MCF 10A (cell line): Measurements from ENCODE around the gene CDK13. TPM values are rescaled to one million over a fixed set of nuclear protein-coding genes. Genes with fewer than 3 reads are reported as not detected.

Experiments
- BruUV-seq: library from RNA; stranded (reverse); fragments of 400-500 nt; replicated peaks from 2 replicates; lab custom pipeline; 2021; lab: Mats Ljungman, UMichigan
- CTCF ChIA-PET: fragments of 300-600 bp; sonication (Branson Sonifier 250); formaldehyde crosslinking; extraction: SDS; loops from one replicate; lab custom pipeline; 2021; ENCODE audit warnings: antibody characterized with exemption, inconsistent platforms; lab: Yijun Ruan, JAX
- POLR2A ChIA-PET: fragments of 300-600, 350-650 bp; sonication (Branson Sonifier 250); formaldehyde crosslinking; extraction: SDS; loops from one replicate; lab custom pipeline; 2020; ENCODE audit warnings: antibody characterized with exemption, inconsistent platforms; lab: Yijun Ruan, JAX
- DNase-seq: peaks from one replicate; pipeline ENCODE4 v3.0.0-alpha.2; 2018; ENCODE audit not compliant: unreplicated experiment
- H3K27ac Mint-ChIP-seq: one replicate; pipeline ENCODE4 v1.8.0; 2022; ENCODE audit warnings: mild to moderate bottlenecking, low read depth, mixed read lengths; ENCODE audit not compliant: unreplicated experiment
- H3K27me3 Mint-ChIP-seq: one replicate; pipeline ENCODE4 v1.8.0; 2022; ENCODE audit warnings: mixed read lengths; ENCODE audit not compliant: insufficient read depth, unreplicated experiment
- H3K36me3 Mint-ChIP-seq: one replicate; pipeline ENCODE4 v1.8.0; 2022; ENCODE audit warnings: mild to moderate bottlenecking, moderate library complexity, mixed read lengths; ENCODE audit not compliant: insufficient read depth, unreplicated experiment
- H3K4me1 Mint-ChIP-seq: one replicate; pipeline ENCODE4 v1.8.0; 2022; ENCODE audit warnings: mixed read lengths; ENCODE audit not compliant: insufficient read depth, unreplicated experiment
- H3K4me3 Mint-ChIP-seq: one replicate; pipeline ENCODE4 v1.8.0; 2022; ENCODE audit warnings: mild to moderate bottlenecking, moderate library complexity, mixed read lengths; ENCODE audit not compliant: unreplicated experiment
- H3K9me3 Mint-ChIP-seq: one replicate; pipeline ENCODE4 v1.8.0; 2022; ENCODE audit warnings: mixed read lengths; ENCODE audit not compliant: unreplicated experiment
- CTCF ChIP-seq: fragments of 200-600 bp; IDR thresholded peaks from one replicate; pipeline ENCODE4 v1.8.0; 2022; ENCODE audit warnings: antibody characterized with exemption, mild to moderate bottlenecking; ENCODE audit not compliant: unreplicated experiment
- intact Hi-C: fragments of 100-400 bp; cut with micrococcal nuclease; formaldehyde crosslinking; loops from 2 replicates; pipeline ENCODE4 v1.14.1; 2022
- total RNA-seq: library from RNA; stranded (reverse); gene quantifications from 2 replicates; pipeline ENCODE4 v1.2.3, GENCODE V29; 2022

CDK13 gene
- total RNA-seq, 1 experiment from 2014 or later, result 50.2 TPM

- Mint-ChIP-seq H3K4me1 (peaks cover 11% of the 10 kb centered on the region), H3K27ac (no peak overlapping the region), H3K27me3 (no peaks in the 10 kb centered on the region), H3K4me3 (no peak overlapping the region), H3K9me3 (no peaks in the 10 kb centered on the region), H3K36me3 (peaks cover 35% of the 10 kb centered on the region)
- CTCF ChIA-PET, result interaction anchor here (0.5 to 2.0 kb wide), 3 partner anchors 19 to 130 kb away, joined by 3 to 11 read pairs (median 3); no protein-coding TSS in a partner anchor
- no peak for TF ChIP-seq CTCF
- no TSS peak for BruUV-seq
- POLR2A ChIA-PET, result no interaction called here
- no peak for DNase-seq
- intact Hi-C loops, result no loop called here
Measured at GRCh38 chr7:40033826-40034225, 83.8 kb downstream of the CDK13 start.

GRCh38 chr7:40041456-40041855 is 91.4 kb downstream of the CDK13 start:
- no peaks in the 10 kb centered on the region for H3K9me3 Mint-ChIP-seq
- no peak for TF ChIP-seq CTCF
- no peak overlapping the region for H3K4me3 Mint-ChIP-seq
- no TSS peak for BruUV-seq
- ChIA-PET POLR2A (interaction anchor here (0.6 to 1.2 kb wide), 3 partner anchors 13 to 148 kb away, joined by 3 read pairs; no protein-coding TSS in a partner anchor), CTCF (interaction anchor here (0.6 to 2.5 kb wide), 6 partner anchors 11 to 145 kb away, joined by 3 to 11 read pairs (median 4); no protein-coding TSS in a partner anchor)
- no peak overlapping the region for H3K27ac Mint-ChIP-seq
- intact Hi-C loops, result no loop called here
- no peaks in the 10 kb centered on the region for H3K4me1 Mint-ChIP-seq
- peaks cover 22% of the 10 kb centered on the region for H3K36me3 Mint-ChIP-seq
- H3K27me3 Mint-ChIP-seq, result no peaks in the 10 kb centered on the region
- no peak for DNase-seq

GRCh38 chr7:40043164-40043563 is 93.1 kb downstream of the CDK13 start:
- Mint-ChIP-seq H3K4me3 (no peak overlapping the region), H3K36me3 (peaks cover 15% of the 10 kb centered on the region), H3K4me1 (no peaks in the 10 kb centered on the region), H3K27ac (no peak overlapping the region), H3K27me3 (no peaks in the 10 kb centered on the region), H3K9me3 (no peaks in the 10 kb centered on the region)
- BruUV-seq, result no TSS peak
- no peak for DNase-seq
- ChIA-PET CTCF (no interaction called here), POLR2A (no interaction called here)
- intact Hi-C loops, result no loop called here
- TF ChIP-seq CTCF, result no peak

- ChIA-PET CTCF (interaction anchor here (0.7 to 1.7 kb wide), 9 partner anchors 9 to 167 kb away, joined by 3 to 6 read pairs (median 4); partner anchors contain the start of genes MPLKIP and SUGCT), POLR2A (no interaction called here)
- Mint-ChIP-seq H3K4me3 (no peak overlapping the region), H3K27ac (no peak overlapping the region), H3K4me1 (no peaks in the 10 kb centered on the region), H3K9me3 (no peaks in the 10 kb centered on the region), H3K36me3 (peaks cover 19% of the 10 kb centered on the region), H3K27me3 (no peaks in the 10 kb centered on the region)
- TF ChIP-seq CTCF, result no peak
- no TSS peak for BruUV-seq
- intact Hi-C loops, result no loop called here
- peak; percentile 8 for DNase-seq
Measured at GRCh38 chr7:40047661-40048060, 97.6 kb downstream of the CDK13 start.
